ENCODE results near the gene STMP1.

Gene STMP1

GRCh38 chr7:135717693-135718092, 55.4 kb downstream of the STMP1 start:
- in situ Hi-C loops (cut with HindIII; ENCODE audit: low sequenced_read_pairs), result no loop called here
- DNase-seq (ENCODE audit: low read depth, low spot score), result no peak
- no peak overlapping the region for H3K4me3 ChIP-seq (ENCODE audit: low read depth, low read length)
- no peak for TF ChIP-seq CTCF (IDR thresholded peaks at IDR 0.05; ENCODE audit: low read depth, low read length)

- in situ Hi-C loops (cut with HindIII; ENCODE audit: low sequenced_read_pairs), result no loop called here
- no peak for DNase-seq (ENCODE audit: low read depth, low spot score)
- H3K4me3 ChIP-seq (ENCODE audit: low read depth, low read length), result no peak overlapping the region
- no peak for TF ChIP-seq CTCF (IDR thresholded peaks at IDR 0.05; ENCODE audit: low read depth, low read length)
Observed at GRCh38 chr7:135718219-135718618, 55.9 kb downstream of the STMP1 start.

- no peak overlapping the region for H3K4me3 ChIP-seq (ENCODE audit: low read depth, low read length)
- no peak for TF ChIP-seq CTCF (IDR thresholded peaks at IDR 0.05; ENCODE audit: low read depth, low read length)
- DNase-seq (ENCODE audit: low read depth, low spot score), result no peak
- in situ Hi-C loops (cut with HindIII; ENCODE audit: low sequenced_read_pairs), result no loop called here
Observed at GRCh38 chr7:135718794-135719437, 56.6 kb downstream of the STMP1 start.

- TF ChIP-seq CTCF (IDR thresholded peaks at IDR 0.05; ENCODE audit: low read depth, low read length), result no peak
- H3K4me3 ChIP-seq (ENCODE audit: low read depth, low read length), result no peak overlapping the region
- no peak for DNase-seq (ENCODE audit: low read depth, low spot score)
- in situ Hi-C loops (cut with HindIII; ENCODE audit: low sequenced_read_pairs), result no loop called here
Observed at GRCh38 chr7:135719688-135720087, 57.4 kb downstream of the STMP1 start.

- no peak for TF ChIP-seq CTCF (IDR thresholded peaks at IDR 0.05; ENCODE audit: low read depth, low read length)
- in situ Hi-C loops (cut with HindIII; ENCODE audit: low sequenced_read_pairs), result no loop called here
Observed at GRCh38 chr7:135721198-135721820, 59.0 kb downstream of the STMP1 start.

GRCh38 chr7:135723411-135723810, 61.1 kb downstream of the STMP1 start:
- no peak for TF ChIP-seq CTCF (IDR thresholded peaks at IDR 0.05; ENCODE audit: low read depth, low read length)
- in situ Hi-C loops (cut with HindIII; ENCODE audit: low sequenced_read_pairs), result no loop called here

More at GRCh38 chr7:135721198-135721820, 59.0 kb downstream of the STMP1 start:
- no peak overlapping the region for H3K4me3 ChIP-seq (ENCODE audit: low read depth, low read length)
- no peak for DNase-seq (ENCODE audit: low read depth, low spot score)

More at GRCh38 chr7:135723411-135723810, 61.1 kb downstream of the STMP1 start:
- DNase-seq (ENCODE audit: low read depth, low spot score), result no peak
- H3K4me3 ChIP-seq (ENCODE audit: low read depth, low read length), result no peak overlapping the region

Measured in astrocyte of the spinal cord (primary cell).